Measurements from ENCODE around the gene MAML2. TPM values are rescaled to one million over a fixed set of nuclear protein-coding genes. Genes with fewer than 3 reads are reported as not detected.
A peak's percentile ranks its signal among the peaks of the same experiment; 100 is the strongest.
"Not testable (repeated sequence)": the region's sequence is repeated elsewhere in the genome, so short reads cannot be mapped to it uniquely, and the experiment has no call there.

MAML2 gene
- total RNA-seq, 2 experiments from 2014 or later: 23.9 to 37.1 TPM

DNA sequence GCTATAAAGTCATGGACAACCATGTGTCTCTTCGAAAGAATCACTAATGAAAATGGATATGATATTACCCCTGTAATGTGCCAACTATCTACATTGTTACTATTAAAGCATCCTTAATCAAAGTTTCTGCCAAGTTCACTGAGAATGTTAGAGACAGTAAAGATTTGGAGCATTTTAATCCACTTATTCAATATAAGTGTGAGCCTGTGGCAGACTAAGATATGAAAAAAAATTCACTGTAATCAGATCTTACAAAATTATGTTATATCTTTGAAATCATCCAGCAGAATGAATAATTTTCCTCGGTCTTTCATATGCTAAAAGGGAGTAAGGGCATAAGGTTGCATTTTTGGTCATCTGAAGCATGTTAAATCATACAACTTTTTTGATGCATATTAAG, 49.9 kb downstream of the MAML2 start:
- ChIA-PET POLR2A (no interaction called here), CTCF (interaction anchor here (0.6 to 1.6 kb wide), 5 partner anchors 10 to 336 kb away, joined by 3 to 7 read pairs (median 3); no protein-coding TSS in a partner anchor)
- peaks cover 12% of the 10 kb centered on the region for H3K36me3 Mint-ChIP-seq (ENCODE audit: low read depth)
- no peaks in the 10 kb centered on the region for H3K27me3 Mint-ChIP-seq
- no peak overlapping the region for H3K27ac Mint-ChIP-seq
- peaks cover 79% of the 10 kb centered on the region for H3K4me1 Mint-ChIP-seq
- H3K4me3 Mint-ChIP-seq: no peak overlapping the region
- ATAC-seq (no peak), DNase-seq (no peak)
- no peaks in the 10 kb centered on the region for H3K9me3 Mint-ChIP-seq (ENCODE audit: low read depth)
- intact Hi-C loops (cut with DNase I, micrococcal nuclease): no loop called here

DNA sequence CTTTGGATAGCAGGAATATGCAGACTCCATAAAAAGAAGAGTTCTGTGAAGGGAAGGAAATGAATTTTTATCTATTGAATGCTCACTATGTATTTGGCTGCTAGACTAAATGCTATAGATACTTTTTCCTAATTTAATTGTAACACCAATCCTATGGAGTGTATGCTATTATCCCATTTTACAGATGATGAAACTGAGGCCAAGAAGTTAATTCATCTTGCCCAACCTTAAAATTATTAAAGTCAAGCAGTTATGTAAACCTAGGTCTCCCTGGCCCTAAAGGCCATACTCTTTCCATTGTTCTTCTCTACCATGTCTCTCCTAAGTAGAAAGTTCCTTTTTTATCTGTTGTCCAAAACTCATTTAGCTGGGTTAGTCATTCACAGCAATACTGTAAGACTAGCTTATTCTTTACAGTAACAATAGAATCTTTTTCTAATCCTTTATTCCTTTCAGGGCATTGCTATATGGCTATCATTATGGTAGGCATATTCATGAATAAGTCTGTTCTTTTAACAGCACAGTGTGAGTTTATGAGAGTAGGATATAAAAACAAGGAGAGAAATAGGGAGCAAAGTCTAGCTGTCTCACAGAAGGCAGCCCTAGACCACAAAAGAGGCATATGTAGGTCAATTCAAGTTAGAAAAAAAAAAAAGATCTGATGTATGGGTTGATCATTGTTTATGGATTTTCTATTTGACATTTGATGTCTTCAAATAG, 50.5 kb downstream of the MAML2 start:
- ChIA-PET CTCF (interaction anchor here (0.6 to 0.7 kb wide), 2 partner anchors 11 to 335 kb away, joined by 3 read pairs; no protein-coding TSS in a partner anchor), POLR2A (no interaction called here)
- H3K27me3 Mint-ChIP-seq: no peaks in the 10 kb centered on the region
- intact Hi-C loops (cut with DNase I, micrococcal nuclease): no loop called here
- H3K36me3 Mint-ChIP-seq (ENCODE audit: low read depth): peaks cover 13% of the 10 kb centered on the region
- H3K9me3 Mint-ChIP-seq (ENCODE audit: low read depth): no peaks in the 10 kb centered on the region
- no peak for DNase-seq
- no peak overlapping the region for H3K4me3 Mint-ChIP-seq
- no peak overlapping the region for H3K27ac Mint-ChIP-seq
- peaks cover 83% of the 10 kb centered on the region for H3K4me1 Mint-ChIP-seq
- no peak for ATAC-seq

DNA sequence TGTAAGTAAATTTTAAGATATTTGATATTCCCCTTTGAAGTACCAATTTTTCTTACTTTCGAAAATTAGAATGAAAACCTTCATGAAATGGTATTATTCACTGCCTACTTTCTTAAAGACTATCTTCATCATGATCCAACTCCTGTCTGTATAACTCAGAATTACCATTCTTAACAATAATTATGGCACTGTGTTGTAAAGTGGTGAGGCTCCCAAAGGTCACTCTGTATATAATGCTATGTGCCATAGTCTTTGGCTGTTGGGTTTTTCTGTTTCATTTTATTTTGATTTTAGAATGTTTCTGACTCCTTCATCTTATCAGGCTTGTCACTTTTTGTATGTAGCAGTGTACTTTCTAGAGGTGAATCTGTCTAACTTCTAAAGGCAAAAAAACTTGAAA, 52.4 kb downstream of the MAML2 start:
- no peak overlapping the region for H3K4me3 Mint-ChIP-seq
- ChIA-PET CTCF (interaction anchor here (0.8 kb wide), 1 partner anchor 11 kb away, joined by 4 read pairs; no protein-coding TSS in a partner anchor), POLR2A (no interaction called here)
- H3K4me1 Mint-ChIP-seq: peaks cover 87% of the 10 kb centered on the region
- ATAC-seq (no peak), DNase-seq (no peak)
- no peaks in the 10 kb centered on the region for H3K27me3 Mint-ChIP-seq
- peaks cover 20% of the 10 kb centered on the region for H3K36me3 Mint-ChIP-seq (ENCODE audit: low read depth)
- no peak overlapping the region for H3K27ac Mint-ChIP-seq
- intact Hi-C loops (cut with DNase I, micrococcal nuclease): loop anchor here in 1 of 2 experiments (1.0 kb wide), 1 partner anchor 8 kb away; no protein-coding TSS in a partner anchor
- peaks cover 4% of the 10 kb centered on the region for H3K9me3 Mint-ChIP-seq (ENCODE audit: low read depth)

DNA sequence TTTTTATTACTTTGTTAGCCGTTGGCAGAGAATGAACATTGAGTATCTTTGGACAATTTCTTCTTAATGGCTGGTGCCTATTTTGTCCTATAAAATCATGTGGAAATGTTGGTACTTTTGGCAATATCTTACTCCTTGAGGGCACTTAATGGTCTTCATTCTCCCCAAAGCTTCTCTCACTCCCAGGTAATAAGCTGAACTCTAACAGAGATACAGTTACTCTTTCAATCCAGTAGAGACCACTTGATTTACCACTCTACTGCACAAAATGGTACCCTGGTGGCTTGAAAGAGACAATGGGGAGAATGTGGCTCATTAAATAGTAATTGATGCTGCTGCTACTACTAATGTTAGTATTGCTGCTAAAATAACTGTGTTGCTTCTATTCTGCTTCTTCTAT, 53.0 kb downstream of the MAML2 start:
- Mint-ChIP-seq H3K4me1 (peaks cover 87% of the 10 kb centered on the region), H3K9me3 (ENCODE audit: low read depth) (peaks cover 4% of the 10 kb centered on the region), H3K27me3 (no peaks in the 10 kb centered on the region), H3K4me3 (no peak overlapping the region), H3K27ac (no peak overlapping the region), H3K36me3 (ENCODE audit: low read depth) (peaks cover 26% of the 10 kb centered on the region)
- ChIA-PET CTCF (interaction anchor here (0.8 to 4.1 kb wide), 2 partner anchors 10 to 53 kb away, joined by 4 to 16 read pairs; partner anchors contain the start of gene MAML2), POLR2A (no interaction called here)
- ATAC-seq (no peak), DNase-seq (no peak)
- intact Hi-C loops (cut with DNase I, micrococcal nuclease): loop anchor here in 1 of 2 experiments (1.0 kb wide), 1 partner anchor 8 kb away; no protein-coding TSS in a partner anchor

DNA sequence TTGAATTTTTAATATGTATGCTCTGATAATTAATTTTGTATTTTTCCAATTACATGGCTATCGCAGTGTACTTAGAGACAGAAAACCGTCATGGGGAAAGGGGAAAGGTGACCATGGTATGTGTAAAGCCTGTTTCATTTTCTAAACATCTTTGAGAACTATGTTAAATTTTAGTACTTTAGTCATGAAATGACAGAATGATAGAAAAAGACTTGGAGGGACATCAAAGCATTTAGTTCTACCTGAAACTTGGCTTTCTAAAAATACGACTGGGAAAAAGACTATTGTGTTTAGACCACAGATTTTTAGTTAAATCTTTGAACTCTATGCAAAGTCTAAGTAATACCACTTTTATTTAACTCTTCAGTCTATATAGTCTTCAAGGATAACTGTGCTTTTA, 54.1 kb downstream of the MAML2 start:
- no peak overlapping the region for H3K4me3 Mint-ChIP-seq
- peaks cover 29% of the 10 kb centered on the region for H3K36me3 Mint-ChIP-seq (ENCODE audit: low read depth)
- DNase-seq: no peak
- H3K4me1 Mint-ChIP-seq: peaks cover 87% of the 10 kb centered on the region
- ATAC-seq: peak; percentile 56
- peaks cover 5% of the 10 kb centered on the region for H3K9me3 Mint-ChIP-seq (ENCODE audit: low read depth)
- intact Hi-C loops (cut with DNase I, micrococcal nuclease): loop anchor here (2.0 to 5.0 kb wide), 3 partner anchors 14 to 54 kb away; partner anchors contain the start of gene MAML2 (in 2 of the 2)
- CTCF ChIA-PET: interaction anchor here (4.1 kb wide), 1 partner anchor 54 kb away, joined by 16 read pairs; the partner anchor contains the start of gene MAML2
- POLR2A ChIA-PET: no interaction called here
- H3K27ac Mint-ChIP-seq: no peak overlapping the region
- H3K27me3 Mint-ChIP-seq: no peaks in the 10 kb centered on the region

DNA sequence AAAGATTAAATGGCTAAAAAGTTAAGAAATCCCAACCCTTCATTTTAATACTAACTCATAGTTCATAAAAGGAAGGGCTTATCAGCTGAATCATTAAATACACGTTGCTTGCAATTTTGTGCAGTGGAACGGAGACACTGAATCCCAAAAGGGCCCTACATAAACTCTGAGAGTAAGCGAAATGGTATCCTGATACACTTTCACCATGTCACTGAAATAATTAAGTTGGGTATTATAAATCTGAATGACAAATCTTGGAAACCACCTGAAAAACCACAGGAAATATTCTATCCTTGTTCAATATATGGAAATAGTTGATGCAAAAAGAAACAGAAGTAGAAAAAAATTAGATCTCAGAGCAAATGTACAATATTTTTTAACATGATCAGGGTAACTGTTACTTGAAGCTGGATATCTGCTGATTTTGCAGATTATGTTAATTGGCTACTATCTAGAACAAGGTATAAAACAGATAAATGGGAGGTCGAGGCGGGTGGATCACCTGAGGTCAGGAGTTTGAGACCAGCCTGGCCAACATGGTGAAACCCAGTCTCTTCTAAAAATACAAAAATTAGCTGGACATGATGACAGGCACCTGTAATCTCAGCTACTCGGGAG, 55.1 kb downstream of the MAML2 start:
- no peaks in the 10 kb centered on the region for H3K27me3 Mint-ChIP-seq
- H3K36me3 Mint-ChIP-seq (ENCODE audit: low read depth): peaks cover 27% of the 10 kb centered on the region
- ATAC-seq: no peak
- ChIA-PET POLR2A (no interaction called here), CTCF (interaction anchor here (4.1 kb wide), 1 partner anchor 55 kb away, joined by 16 read pairs; the partner anchor contains the start of gene MAML2)
- peaks cover 5% of the 10 kb centered on the region for H3K9me3 Mint-ChIP-seq (ENCODE audit: low read depth)
- peak overlapping the region; percentile 64 for H3K27ac Mint-ChIP-seq
- peaks cover 86% of the 10 kb centered on the region for H3K4me1 Mint-ChIP-seq
- intact Hi-C loops (cut with DNase I, micrococcal nuclease): loop anchor here (2.0 to 5.0 kb wide), 3 partner anchors 15 to 55 kb away; partner anchors contain the start of gene MAML2 (in 2 of the 2)
- DNase-seq: no peak
- peak overlapping the region; percentile 6 for H3K4me3 Mint-ChIP-seq

DNA sequence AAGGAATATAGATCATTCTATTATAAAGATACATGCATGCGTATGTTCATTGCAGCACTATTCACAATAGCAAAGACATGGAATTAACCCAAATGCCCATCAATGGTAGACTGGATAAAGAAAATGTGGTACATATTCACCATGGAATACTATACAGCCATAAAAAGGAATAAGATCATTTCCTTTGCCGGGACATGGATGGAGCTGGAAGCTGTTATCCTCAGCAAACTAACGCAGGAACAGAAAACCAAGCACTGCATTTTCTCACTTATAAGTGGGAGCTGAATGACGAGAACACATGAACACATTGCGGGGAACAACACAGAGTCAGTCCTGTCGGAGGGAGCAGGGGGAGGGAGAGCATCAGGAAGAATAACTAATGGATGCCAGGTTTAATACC, 57.0 kb downstream of the MAML2 start:
- DNase-seq; H3K27me3 Mint-ChIP-seq; ATAC-seq; H3K27ac Mint-ChIP-seq; H3K4me3 Mint-ChIP-seq; POLR2A ChIA-PET; H3K9me3 Mint-ChIP-seq (ENCODE audit: low read depth): not testable (repeated sequence)
- Mint-ChIP-seq H3K4me1 (peaks cover 87% of the 10 kb centered on the region), H3K36me3 (ENCODE audit: low read depth) (peaks cover 37% of the 10 kb centered on the region)
- intact Hi-C loops (cut with DNase I, micrococcal nuclease): loop anchor here (2.0 to 5.0 kb wide), 3 partner anchors 17 to 56 kb away; partner anchors contain the start of gene MAML2 (in 1 of the 2)
- CTCF ChIA-PET: interaction anchor here (1.2 to 4.1 kb wide), 3 partner anchors 12 to 108 kb away, joined by 5 to 16 read pairs (median 6); partner anchors contain the start of gene MAML2

DNA sequence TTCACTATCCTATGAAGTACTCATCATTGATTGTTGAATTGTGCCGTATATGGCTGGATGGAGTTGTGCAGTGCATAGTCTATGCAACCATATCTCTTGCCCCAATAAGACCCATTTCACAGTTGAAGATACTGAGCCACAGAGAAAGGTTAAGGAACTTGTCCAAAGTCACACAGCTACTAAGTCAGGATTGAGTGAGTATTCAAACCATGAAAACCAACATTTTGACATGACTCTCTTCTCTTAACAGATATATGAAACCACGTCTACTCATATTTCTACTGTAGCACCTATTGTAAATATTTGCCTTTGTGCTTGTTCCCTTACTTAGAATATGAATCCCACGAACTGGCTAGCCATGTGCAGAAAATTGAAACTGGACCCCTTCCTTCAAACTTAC, 58.1 kb downstream of the MAML2 start:
- peak overlapping the region; percentile 48 for H3K27ac Mint-ChIP-seq
- intact Hi-C loops (cut with DNase I, micrococcal nuclease): loop anchor here (2.0 to 5.0 kb wide), 3 partner anchors 16 to 57 kb away; partner anchors contain the start of gene MAML2 (in 1 of the 2)
- POLR2A ChIA-PET: interaction anchor here (0.8 kb wide), 1 partner anchor 216 kb away, joined by 5 read pairs; no protein-coding TSS in a partner anchor

DNA sequence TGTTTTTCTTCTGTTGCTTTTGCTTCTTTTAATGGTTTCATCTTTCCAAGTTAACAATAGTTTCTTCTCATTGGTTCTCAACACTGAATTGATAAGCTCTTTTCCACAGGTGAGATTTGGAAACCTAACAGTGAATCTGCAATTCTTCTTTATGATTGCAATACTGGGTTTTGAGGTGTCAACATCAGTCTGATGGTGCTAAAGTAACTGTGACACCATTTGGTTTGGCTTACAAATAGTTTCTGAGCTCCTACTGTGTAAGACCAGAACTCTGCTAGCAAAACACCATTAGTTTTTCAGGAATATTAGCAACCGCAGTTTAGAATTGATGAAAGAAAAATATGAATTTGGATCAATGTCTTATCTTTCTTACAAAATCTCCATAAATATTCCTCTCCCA, 58.6 kb downstream of the MAML2 start:
- Mint-ChIP-seq H3K4me1 (peaks cover 87% of the 10 kb centered on the region), H3K9me3 (ENCODE audit: low read depth) (peaks cover 5% of the 10 kb centered on the region), H3K36me3 (ENCODE audit: low read depth) (peaks cover 39% of the 10 kb centered on the region), H3K27ac (peak overlapping the region; percentile 39), H3K27me3 (no peaks in the 10 kb centered on the region), H3K4me3 (no peak overlapping the region)
- intact Hi-C loops (cut with DNase I, micrococcal nuclease): loop anchor here (2.0 kb wide), 2 partner anchors 16 to 26 kb away; no protein-coding TSS in a partner anchor
- ATAC-seq: no peak
- ChIA-PET CTCF (interaction anchor here (0.6 to 0.8 kb wide), 2 partner anchors 44 to 271 kb away, joined by 3 read pairs; no protein-coding TSS in a partner anchor), POLR2A (interaction anchor here (0.8 kb wide), 1 partner anchor 216 kb away, joined by 5 read pairs; no protein-coding TSS in a partner anchor)
- no peak for DNase-seq

More for the DNA sequence above, 58.1 kb downstream of the MAML2 start:
- Mint-ChIP-seq H3K4me3 (no peak overlapping the region), H3K36me3 (ENCODE audit: low read depth) (peaks cover 39% of the 10 kb centered on the region), H3K4me1 (peaks cover 86% of the 10 kb centered on the region), H3K9me3 (ENCODE audit: low read depth) (peaks cover 5% of the 10 kb centered on the region), H3K27me3 (no peaks in the 10 kb centered on the region)
- ATAC-seq (peak; percentile 74), DNase-seq (no peak)
- CTCF ChIA-PET: interaction anchor here (0.6 kb wide), 2 partner anchors 272 to 1032 kb away, joined by 3 read pairs; no protein-coding TSS in a partner anchor

DNA sequence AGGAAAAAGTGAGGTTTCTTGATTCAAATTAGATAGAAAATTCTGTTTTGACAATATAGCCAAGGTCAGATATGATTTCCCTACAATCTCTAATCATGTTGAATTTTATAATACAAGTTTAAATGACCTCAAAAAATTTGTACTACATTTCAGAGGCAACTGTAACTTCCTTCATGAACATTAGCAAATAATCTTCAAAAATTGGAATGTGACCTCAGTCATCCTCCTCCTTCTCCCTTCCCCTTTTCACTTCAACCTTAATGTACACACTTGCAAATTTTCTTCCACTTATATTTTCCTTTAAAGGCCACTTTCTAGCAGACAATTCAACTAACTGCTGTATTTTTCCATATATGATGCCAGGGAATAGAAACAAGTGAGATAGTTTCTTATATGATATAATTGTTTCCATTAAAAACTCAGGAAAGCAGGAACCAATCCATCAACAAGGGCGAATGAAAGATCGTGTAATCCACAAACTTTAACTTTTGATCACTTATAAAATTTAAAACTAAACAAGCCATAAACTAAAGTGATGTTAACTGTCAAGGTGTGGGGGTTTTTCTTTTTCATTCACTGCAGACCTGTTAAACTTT, 60.3 kb downstream of the MAML2 start:
- DNase-seq (no peak), ATAC-seq (no peak)
- Mint-ChIP-seq H3K27me3 (no peaks in the 10 kb centered on the region), H3K9me3 (ENCODE audit: low read depth) (peaks cover 5% of the 10 kb centered on the region), H3K36me3 (ENCODE audit: low read depth) (peaks cover 45% of the 10 kb centered on the region), H3K4me3 (no peak overlapping the region), H3K27ac (peak overlapping the region; percentile 30), H3K4me1 (peaks cover 87% of the 10 kb centered on the region)
- intact Hi-C loops (cut with DNase I, micrococcal nuclease): no loop called here
- CTCF ChIA-PET: interaction anchor here (1.0 kb wide), 1 partner anchor 43 kb away, joined by 3 read pairs; no protein-coding TSS in a partner anchor
- POLR2A ChIA-PET: no interaction called here

DNA sequence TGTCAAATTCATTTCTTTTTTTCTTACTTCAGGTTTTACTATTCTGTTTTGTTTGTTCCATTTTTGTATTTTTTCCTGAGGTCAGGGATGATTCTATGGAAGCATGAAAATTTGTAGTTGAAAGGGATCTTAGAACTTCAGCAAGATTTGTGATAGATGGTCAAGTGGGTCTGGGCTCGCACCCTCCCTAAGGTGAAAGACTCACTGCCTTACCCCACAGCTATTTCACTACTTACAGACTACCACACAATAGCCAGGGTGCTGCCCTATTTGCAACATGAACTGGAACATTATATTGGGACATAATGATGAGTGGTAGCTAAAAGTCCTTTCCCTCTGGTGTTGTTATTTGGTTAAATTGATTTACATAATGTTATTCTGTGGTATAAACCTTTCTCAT, 62.6 kb downstream of the MAML2 start:
- ChIA-PET POLR2A (no interaction called here), CTCF (interaction anchor here (0.8 to 1.1 kb wide), 5 partner anchors 10 to 73 kb away, joined by 3 to 4 read pairs (median 3); partner anchors contain the start of gene MAML2)
- intact Hi-C loops (cut with DNase I, micrococcal nuclease): no loop called here
- Mint-ChIP-seq H3K4me3 (no peak overlapping the region), H3K27ac (peak overlapping the region; percentile 3), H3K4me1 (peaks cover 77% of the 10 kb centered on the region), H3K27me3 (no peaks in the 10 kb centered on the region), H3K36me3 (ENCODE audit: low read depth) (peaks cover 42% of the 10 kb centered on the region), H3K9me3 (ENCODE audit: low read depth) (peaks cover 2% of the 10 kb centered on the region)
- DNase-seq (no peak), ATAC-seq (no peak)

All from activated CD4-positive, alpha-beta T cell treated with anti-CD3 and anti-CD28 coated beads for 36 hours (primary cell).